HG02870 (cell line): ENCODE data around the gene GJC1.

ENCODE experiments used
- ATAC-seq: cut with Tn5 transposase; IDR thresholded peaks from one replicate; pipeline ENCODE4 v1.9.1; 2021; ENCODE audit warnings: mild to moderate bottlenecking, moderate library complexity; ENCODE audit not compliant: unreplicated experiment

The GJC1 gene

GRCh38 chr17:44804302-44805089 lies 25.6 kb downstream of the GJC1 start:
- no peak for ATAC-seq

DNA sequence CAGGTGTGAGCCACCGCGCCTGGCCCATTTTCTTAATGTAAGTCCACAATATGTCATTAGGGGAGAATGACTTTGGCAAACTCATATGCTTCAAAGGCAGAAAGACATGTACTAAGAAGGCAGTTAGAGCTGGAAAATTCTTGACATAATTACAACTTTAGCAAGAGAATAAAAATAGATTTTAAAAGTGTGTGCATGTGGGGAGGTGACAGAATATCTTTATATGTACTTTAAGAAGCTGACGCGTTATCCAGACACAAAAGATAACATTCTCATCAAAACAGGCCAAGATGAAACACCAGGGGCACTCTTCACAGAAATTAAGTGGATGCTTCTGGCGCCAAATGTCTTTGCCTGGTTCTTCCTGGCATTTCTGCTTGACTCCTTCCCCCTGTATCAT lies 28.2 kb downstream of the GJC1 start:
- ATAC-seq = no peak

DNA sequence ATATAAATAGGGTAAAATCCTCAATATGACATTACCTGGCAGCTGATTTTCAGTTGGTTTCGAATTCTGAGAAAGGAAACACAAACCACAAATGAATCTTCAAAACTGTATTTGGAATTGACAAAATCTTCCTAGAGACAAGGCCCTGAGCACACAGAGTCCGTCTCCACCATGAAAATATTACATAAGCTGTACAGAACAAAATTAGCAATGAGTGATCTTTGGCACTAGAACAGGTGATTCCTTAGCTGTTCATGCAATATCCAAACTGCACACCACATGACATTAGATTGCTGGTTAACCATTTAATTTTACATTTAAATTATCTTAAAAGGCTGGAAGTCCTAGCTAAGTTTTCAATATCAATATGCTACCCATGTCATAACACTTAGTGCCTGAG lies 31.7 kb downstream of the GJC1 start:
- ATAC-seq = no peak

- no peak for ATAC-seq
These were observed 32.3 kb downstream of the GJC1 start for GRCh38 chr17:44797802-44798201.

- no peak for ATAC-seq
These were observed 33.4 kb downstream of the GJC1 start for GRCh38 chr17:44796731-44797130.

GRCh38 chr17:44795928-44796327 lies 34.2 kb downstream of the GJC1 start:
- no peak for ATAC-seq

- no peak for ATAC-seq
These were observed 34.7 kb downstream of the GJC1 start for GRCh38 chr17:44795421-44795820.

DNA sequence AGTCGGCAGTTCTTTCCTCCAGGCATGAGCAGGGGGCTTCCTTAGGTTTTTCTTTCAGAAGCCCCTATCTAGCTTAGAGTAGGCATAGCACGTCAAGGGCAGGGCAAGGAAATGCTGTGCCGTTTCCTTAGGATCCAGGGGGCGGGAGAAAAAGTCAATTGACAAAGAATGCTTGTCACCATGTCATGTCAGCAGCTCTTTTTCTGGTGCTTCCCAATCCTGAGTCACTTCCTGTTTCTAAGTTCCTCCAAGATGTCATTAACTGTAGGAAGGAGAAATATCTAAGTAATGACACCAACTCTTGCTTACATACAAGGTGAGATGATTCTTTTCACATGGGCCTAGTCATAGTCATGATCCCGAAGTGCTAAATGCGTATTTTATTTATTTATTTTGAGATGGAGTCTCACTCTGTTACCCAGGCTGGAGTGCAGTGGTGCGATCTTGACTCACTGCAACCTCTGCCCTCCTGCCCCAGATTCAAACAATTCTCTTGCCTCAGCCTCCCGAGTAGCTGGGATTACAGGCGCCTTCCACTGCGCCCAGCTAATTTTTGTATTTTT lies 35.2 kb downstream of the GJC1 start:
- no peak for ATAC-seq

DNA sequence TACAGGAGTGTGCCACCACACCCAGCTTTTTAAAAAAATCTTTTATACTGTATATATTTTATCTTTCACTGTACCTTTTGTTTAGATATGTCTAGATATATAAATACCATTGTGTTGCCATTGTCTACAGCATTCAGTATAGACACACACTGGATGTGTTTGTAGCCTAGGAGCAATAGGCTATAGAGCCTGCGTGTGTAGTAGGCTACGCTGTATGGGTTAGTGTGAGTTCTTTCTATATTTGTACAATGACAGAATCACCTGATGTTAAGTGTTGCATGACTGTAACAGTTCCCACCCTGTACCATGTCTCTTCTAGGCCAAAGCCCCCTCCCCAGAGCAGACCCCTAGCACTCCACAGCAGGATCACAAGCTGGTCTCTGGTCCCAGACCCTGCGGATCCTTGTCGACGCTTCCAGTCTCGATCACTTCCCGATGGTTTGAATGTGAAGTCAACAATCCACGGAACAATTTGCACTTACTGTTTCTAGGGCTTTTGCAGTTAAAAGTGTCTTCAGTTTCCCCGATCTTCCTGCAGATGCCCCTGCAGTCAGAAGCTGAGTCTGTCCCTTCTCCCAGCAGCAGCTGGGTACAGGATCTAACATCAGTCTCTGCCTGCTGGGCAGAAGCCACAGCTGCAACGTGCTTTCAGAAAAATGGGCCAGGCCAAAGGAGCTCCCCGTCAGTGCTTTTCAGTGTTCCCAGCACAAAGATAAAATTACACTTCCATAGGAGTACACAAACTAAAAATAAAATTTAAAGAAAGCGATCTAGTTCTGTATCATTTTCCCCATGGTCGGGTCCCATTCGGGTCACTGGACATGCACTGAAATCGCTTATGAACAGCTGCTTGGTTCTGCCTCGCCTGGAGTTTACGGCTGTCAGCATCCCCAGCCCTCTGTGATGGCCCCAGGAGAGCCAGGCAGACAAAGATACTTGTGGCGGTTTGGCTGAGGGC lies 35.9 kb downstream of the GJC1 start:
- ATAC-seq = no peak

GRCh38 chr17:44792276-44792675 lies 37.8 kb downstream of the GJC1 start:
- ATAC-seq = no peak

DNA sequence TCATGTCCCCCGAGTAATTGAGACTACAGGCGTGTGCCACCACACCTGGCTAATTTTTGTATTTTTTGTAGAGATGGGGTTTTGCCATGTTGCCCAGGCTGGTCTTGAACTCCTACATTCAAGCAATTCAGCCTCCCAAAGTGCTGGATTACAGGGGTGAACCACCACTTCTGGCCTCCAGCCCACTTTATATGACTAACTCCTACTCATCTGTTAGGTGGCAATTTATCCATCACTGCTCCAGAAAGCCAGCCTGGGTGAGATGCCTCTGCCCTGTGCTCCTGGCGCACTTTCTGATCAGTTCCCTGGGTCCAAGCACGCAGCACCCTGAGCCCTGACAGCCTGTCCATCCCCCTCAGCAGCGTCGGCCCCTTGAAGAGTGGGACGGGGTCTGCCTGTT lies 41.9 kb downstream of the GJC1 start:
- no peak for ATAC-seq

- ATAC-seq = no peak
These were observed 42.7 kb downstream of the GJC1 start for GRCh38 chr17:44787271-44787940.

DNA sequence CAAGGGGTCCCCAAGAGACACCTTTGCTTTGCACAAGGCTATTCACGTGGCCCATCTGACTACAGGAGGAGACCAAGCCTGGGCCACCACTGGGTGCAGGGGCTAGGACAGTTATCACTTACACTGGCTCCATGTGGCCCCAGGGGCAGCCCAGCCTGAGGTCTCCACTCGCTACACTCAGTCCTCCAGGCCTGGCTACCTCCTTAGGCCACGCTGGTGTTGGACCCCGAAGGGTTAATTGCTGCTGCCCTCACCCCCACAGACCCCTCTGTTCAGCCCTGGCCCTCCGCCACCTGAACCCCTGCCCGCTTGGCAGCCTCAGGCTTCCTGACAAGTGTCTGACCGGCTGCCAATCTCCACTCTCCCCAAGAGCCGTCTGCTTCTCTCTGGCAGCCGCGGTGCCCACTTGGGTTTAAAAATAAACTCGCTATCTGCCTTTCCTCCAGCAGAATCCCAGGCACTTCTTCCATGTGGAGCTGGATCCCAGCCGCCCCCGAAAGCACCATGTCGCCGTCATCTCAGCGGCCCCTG lies 43.5 kb downstream of the GJC1 start:
- no peak for ATAC-seq

GRCh38 chr17:44785921-44786320 lies 44.2 kb downstream of the GJC1 start:
- ATAC-seq = no peak

DNA sequence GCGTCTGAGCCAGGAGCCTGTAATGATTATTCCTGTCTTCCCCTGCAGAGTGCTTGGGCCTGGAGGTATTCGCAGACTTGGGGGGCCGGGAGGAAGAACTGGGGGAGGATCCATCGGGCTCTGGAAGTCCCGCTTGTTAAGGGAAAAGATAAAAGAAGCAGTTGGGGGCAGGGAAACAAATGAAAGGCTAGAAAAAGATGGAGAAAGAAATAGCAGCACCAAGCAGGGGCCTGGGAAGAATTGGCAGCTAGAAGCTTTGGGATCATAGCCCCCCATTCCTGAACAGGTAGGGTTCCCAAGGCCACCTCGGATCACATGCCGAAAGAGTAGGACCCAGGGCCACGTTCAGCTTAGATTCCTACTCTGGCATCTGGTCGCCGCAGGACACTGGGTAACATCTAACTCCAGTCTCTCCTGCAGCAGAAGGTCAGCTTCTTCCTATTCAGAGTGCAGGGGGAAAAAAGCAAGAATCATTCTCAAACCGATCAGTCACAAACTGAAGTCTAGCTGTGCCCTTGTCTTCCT lies 47.7 kb downstream of the GJC1 start:
- ATAC-seq = no peak

- ATAC-seq = no peak
These were observed 48.3 kb downstream of the GJC1 start for GRCh38 chr17:44781551-44782325.

- no peak for ATAC-seq
These were observed 49.1 kb downstream of the GJC1 start for GRCh38 chr17:44780845-44781480.

- ATAC-seq = no peak
These were observed 49.9 kb downstream of the GJC1 start for GRCh38 chr17:44780161-44780560.
